Astrocyte of the spinal cord (primary cell): ENCODE data around the gene RNF220.

Experiments
- DNase-seq: peaks from one replicate; pipeline ENCODE4 v3.0.0; 2011; ENCODE audit warnings: low read depth, low spot score
- H3K4me3 ChIP-seq: 2 replicates; pipeline ENCODE4 v1.5.1; 2011; ENCODE audit warnings: low read depth, mild to moderate bottlenecking, low read length, moderate library complexity
- in situ Hi-C: cut with HindIII; loops from 2 replicates; pipeline ENCODE4 v1.10.0; 2017; ENCODE audit warnings: low sequenced_read_pairs
- TF ChIP-seq, protein P1 (sequence below): IDR thresholded peaks from 2 replicates; pipeline ENCODE4 v1.5.1; 2012; ENCODE audit warnings: low read depth, mild to moderate bottlenecking, low read length, inconsistent platforms

RNF220 gene

GRCh38 chr1:44472620-44473525 lies 67.8 kb downstream of the RNF220 start:
- in situ Hi-C loops, result no loop called here
- no peak overlapping the region for H3K4me3 ChIP-seq
- TF ChIP-seq, protein P1, sequence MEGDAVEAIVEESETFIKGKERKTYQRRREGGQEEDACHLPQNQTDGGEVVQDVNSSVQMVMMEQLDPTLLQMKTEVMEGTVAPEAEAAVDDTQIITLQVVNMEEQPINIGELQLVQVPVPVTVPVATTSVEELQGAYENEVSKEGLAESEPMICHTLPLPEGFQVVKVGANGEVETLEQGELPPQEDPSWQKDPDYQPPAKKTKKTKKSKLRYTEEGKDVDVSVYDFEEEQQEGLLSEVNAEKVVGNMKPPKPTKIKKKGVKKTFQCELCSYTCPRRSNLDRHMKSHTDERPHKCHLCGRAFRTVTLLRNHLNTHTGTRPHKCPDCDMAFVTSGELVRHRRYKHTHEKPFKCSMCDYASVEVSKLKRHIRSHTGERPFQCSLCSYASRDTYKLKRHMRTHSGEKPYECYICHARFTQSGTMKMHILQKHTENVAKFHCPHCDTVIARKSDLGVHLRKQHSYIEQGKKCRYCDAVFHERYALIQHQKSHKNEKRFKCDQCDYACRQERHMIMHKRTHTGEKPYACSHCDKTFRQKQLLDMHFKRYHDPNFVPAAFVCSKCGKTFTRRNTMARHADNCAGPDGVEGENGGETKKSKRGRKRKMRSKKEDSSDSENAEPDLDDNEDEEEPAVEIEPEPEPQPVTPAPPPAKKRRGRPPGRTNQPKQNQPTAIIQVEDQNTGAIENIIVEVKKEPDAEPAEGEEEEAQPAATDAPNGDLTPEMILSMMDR, result no peak
- DNase-seq, result no peak

- in situ Hi-C loops, result no loop called here
- no peak overlapping the region for H3K4me3 ChIP-seq
These were observed 71.8 kb downstream of the RNF220 start for GRCh38 chr1:44476891-44477290.

GRCh38 chr1:44481701-44482100 lies 76.6 kb downstream of the RNF220 start:
- TF ChIP-seq, protein P1, result no peak
- in situ Hi-C loops, result no loop called here
- no peak for DNase-seq
- H3K4me3 ChIP-seq, result no peak overlapping the region

More at GRCh38 chr1:44476891-44477290, 71.8 kb downstream of the RNF220 start:
- TF ChIP-seq, protein P1, result no peak
- DNase-seq, result no peak

DNA sequence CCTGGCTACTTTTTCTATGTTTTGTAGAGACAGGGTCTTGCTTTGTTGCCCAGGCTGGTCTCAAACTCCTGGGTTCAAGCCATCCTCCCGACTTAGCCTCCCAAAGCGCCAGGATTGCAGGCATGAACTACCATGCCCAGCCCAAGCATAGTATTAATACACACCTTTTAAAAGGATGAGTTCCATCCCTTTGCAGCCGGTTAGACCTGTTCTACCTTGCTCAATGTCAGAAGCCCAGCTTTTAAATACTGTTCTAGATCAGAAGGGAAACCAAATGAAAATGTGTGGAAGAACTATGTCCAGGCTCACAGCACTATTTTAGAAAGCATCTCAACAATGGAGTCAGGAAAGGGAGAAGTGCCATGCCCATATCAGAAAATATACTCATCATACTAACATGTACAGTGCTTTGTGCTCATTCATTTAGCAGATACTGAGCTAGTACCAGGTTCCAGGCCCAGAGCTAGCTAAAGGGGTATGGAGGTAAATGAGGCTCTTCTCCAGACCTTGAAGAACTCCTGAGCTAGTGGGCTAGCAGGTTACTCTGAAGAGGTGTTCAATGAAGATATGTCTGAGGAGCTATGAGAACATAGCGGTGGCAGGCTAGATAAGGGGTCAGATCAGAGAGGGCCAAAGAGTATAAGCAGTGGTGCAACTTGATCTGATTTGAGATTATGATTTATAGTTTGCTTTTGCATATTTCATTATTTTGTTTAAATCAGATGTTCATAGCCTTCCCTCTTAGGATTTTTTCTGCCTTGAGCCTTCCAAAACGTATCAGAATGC lies 78.2 kb downstream of the RNF220 start:
- no peak for DNase-seq
- TF ChIP-seq, protein P1, result no peak
- in situ Hi-C loops, result no loop called here
- no peak overlapping the region for H3K4me3 ChIP-seq

DNA sequence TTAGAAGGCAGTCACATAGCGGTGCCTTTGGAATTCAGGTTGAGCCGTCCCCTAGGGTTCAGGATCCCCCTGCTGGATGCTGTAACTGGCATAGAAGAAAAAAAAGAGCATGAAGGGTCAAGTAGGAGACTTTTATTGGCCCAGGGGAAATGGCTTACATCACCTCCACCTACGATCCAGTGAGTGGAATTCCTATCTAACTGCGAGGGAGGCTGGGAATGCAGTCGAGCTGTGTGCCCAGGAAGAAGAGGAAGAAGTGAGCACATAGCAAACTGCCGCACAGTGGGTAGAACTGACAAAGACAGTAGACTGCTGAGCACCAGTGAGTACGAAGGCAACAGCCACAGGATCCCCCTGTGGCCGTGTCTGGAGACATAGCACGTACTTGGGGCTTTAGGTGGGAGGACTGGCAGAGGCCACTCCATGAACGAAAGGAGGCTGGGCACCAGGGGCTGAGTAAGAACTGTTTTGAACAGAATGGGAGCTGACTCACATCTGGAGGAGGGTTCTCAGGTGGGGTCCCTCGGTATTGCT lies 79.2 kb downstream of the RNF220 start:
- peak; percentile 18 for DNase-seq
- H3K4me3 ChIP-seq, result no peak overlapping the region
- in situ Hi-C loops, result no loop called here
- TF ChIP-seq, protein P1, result no peak

DNA sequence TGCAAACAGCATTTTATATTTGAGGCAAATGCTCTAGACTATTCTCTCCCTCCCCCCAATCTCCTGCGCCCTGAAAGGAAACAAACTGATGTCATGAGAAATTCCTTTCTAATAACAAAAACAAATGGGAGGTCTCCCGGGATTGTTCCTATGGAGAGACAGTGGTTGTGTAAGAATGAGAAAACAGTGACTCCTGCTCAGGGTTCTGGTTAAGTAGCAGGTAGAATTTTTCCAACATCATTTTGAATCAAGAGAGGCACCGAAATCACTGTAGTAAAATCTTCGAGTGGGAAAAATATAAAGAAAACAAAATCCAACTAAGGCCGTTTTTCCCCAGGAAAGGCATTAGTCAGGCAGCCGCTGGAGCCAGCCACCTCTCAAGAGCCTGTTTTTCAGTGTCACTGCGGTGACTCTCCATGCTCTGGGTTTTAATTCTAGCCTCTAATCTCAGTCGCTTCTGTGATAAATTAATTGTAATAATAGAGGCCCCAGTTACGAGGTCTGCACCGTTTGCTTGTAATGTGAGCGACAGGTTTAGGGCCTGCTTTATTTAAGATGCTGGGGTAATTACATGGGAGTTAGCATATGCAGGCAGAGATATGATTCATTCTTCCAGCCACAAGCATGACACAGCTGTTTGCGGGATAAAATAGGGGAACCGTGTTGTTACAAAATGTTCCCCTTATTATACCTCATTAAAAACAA lies 80.3 kb downstream of the RNF220 start:
- TF ChIP-seq, protein P1, result no peak
- H3K4me3 ChIP-seq, result no peak overlapping the region
- in situ Hi-C loops, result no loop called here
- DNase-seq, result peak; percentile 84
